Activated T-helper 2 cell treated with anti-CD3 and anti-CD28 coated beads, Interferon-gamma antibody, Interleukin-2, Interleukin-4, amounts not matched to agents 10 μg/mL and 5 μg/mL and 100 μg/mL, durations not matched to agents 14 hours and 24 hours and 36 hours (primary cell): ENCODE data around the gene KMO. TPM values are rescaled to one million over a fixed set of nuclear protein-coding genes. Genes with fewer than 3 reads are reported as not detected.
A peak's percentile ranks its signal among the peaks of the same experiment; 100 is the strongest.

Source experiments
- DNase-seq: peaks from one replicate; pipeline ENCODE4 v3.0.0; 2021; ENCODE audit warnings: low spot score
- H3K27ac Mint-ChIP-seq: one replicate; pipeline ENCODE4 v1.8.0; 2021; ENCODE audit warnings: mixed read lengths
- H3K27me3 Mint-ChIP-seq: one replicate; pipeline ENCODE4 v1.8.0; 2021; ENCODE audit warnings: low read depth, mixed read lengths
- H3K36me3 Mint-ChIP-seq: one replicate; pipeline ENCODE4 v1.8.0; 2021; ENCODE audit warnings: low read depth, mixed read lengths
- H3K4me1 Mint-ChIP-seq: one replicate; pipeline ENCODE4 v1.8.0; 2021; ENCODE audit warnings: low read depth, mixed read lengths
- H3K4me3 Mint-ChIP-seq: one replicate; pipeline ENCODE4 v1.8.0; 2021; ENCODE audit warnings: low read depth, mild to moderate bottlenecking, moderate library complexity, mixed read lengths
- H3K9me3 Mint-ChIP-seq: one replicate; pipeline ENCODE4 v1.8.0; 2021; ENCODE audit warnings: mixed read lengths
- intact Hi-C: fragments of 100-400 bp; cut with micrococcal nuclease; formaldehyde crosslinking; loops from one replicate; pipeline ENCODE4 v1.15.1; 2023
- total RNA-seq: library from RNA; stranded (reverse); gene quantifications from 2 replicates; pipeline ENCODE4 v1.2.3, GENCODE V29; 2022

KMO gene
- total RNA-seq, 1 donor from 2014 or later = 0.05 TPM

- no peak for DNase-seq
- Mint-ChIP-seq H3K4me3 (no peak overlapping the region), H3K9me3 (no peaks in the 10 kb centered on the region), H3K27ac (no peak overlapping the region), H3K4me1 (peaks cover 15% of the 10 kb centered on the region), H3K27me3 (no peaks in the 10 kb centered on the region), H3K36me3 (peaks cover under 1% of the 10 kb centered on the region)
- intact Hi-C loops = loop anchor here (2.0 kb wide), 1 partner anchor 16 kb away; no protein-coding TSS in a partner anchor
Observed at GRCh38 chr1:241608379-241609033, 76.3 kb downstream of the KMO start.

DNA sequence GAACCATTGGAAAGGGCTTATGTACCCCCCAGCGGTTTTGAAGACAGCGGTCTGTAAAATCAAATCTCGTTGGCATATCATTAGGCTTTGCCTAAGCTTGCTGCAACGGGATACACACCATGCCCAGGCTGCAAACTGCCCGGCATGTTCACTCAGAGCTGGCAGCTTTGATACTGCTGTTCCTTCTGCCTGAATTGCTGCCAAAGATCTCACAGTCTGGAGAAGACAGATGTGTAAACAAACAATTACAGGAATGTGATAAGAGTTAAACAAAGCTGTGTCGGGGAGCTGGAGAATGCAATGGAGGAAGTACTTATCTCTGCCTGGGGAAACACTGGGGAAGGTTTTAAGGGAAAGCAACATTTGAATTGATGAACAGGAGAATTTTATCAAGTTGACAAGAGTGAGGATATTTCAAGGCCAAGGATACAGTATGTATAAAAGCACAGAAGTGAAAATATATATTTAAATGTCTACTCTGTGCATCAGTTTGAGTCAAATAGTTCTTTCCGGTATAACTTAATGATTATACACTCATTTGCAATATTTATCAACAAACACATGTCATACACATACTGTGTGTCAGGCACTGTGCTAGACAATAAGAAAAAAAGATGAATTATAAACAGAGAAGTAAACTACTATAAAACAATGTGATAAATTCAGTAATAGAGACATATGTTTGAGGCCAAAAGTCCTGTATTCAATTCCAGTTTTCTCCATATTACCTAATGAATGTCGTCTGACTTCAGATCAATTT lies 78.1 kb downstream of the KMO start:
- intact Hi-C loops = loop anchor here (2.0 to 5.0 kb wide), 3 partner anchors 78 to 407 kb away; partner anchors contain the start of genes KMO and MAP1LC3C
- Mint-ChIP-seq H3K4me3 (no peak overlapping the region), H3K9me3 (no peaks in the 10 kb centered on the region), H3K27me3 (no peaks in the 10 kb centered on the region), H3K36me3 (no peaks in the 10 kb centered on the region), H3K4me1 (peaks cover 22% of the 10 kb centered on the region), H3K27ac (no peak overlapping the region)
- DNase-seq = no peak

GRCh38 chr1:241611063-241611462 lies 78.9 kb downstream of the KMO start:
- no peak overlapping the region for H3K27ac Mint-ChIP-seq
- peaks cover 22% of the 10 kb centered on the region for H3K4me1 Mint-ChIP-seq
- DNase-seq = no peak
- no peaks in the 10 kb centered on the region for H3K27me3 Mint-ChIP-seq
- no peaks in the 10 kb centered on the region for H3K36me3 Mint-ChIP-seq
- H3K9me3 Mint-ChIP-seq = no peaks in the 10 kb centered on the region
- intact Hi-C loops = loop anchor here (1.0 to 5.0 kb wide), 5 partner anchors 16 to 406 kb away; partner anchors contain the start of genes KMO and MAP1LC3C
- H3K4me3 Mint-ChIP-seq = no peak overlapping the region

DNA sequence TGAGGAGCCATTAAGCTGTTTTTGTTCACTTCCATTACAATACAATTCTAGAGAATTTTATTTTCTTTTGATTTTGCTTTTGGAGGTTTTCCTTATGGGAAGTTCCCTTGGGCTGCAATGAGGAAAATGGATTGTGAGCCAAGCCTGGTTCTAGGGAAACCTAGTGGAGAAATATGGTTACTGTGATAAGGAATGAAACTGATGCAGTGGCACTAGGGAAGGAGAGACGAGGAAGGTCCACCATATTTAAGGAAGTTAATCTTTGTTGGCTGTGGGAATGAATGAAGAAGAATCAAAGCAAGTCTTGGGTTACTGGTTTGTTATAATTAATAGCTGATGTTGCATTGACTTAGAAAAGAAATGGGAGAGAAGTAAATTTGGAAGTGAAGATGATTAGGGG lies 79.6 kb downstream of the KMO start:
- intact Hi-C loops = loop anchor here (1.0 to 5.0 kb wide), 7 partner anchors 16 to 406 kb away; partner anchors contain the start of genes KMO and MAP1LC3C
- DNase-seq = no peak
- Mint-ChIP-seq H3K9me3 (no peaks in the 10 kb centered on the region), H3K4me3 (no peak overlapping the region), H3K27ac (no peak overlapping the region), H3K36me3 (no peaks in the 10 kb centered on the region), H3K27me3 (no peaks in the 10 kb centered on the region), H3K4me1 (peaks cover 22% of the 10 kb centered on the region)

GRCh38 chr1:241612533-241613477 lies 80.6 kb downstream of the KMO start:
- Mint-ChIP-seq H3K9me3 (no peaks in the 10 kb centered on the region), H3K4me1 (peaks cover 28% of the 10 kb centered on the region), H3K27ac (peak overlapping the region; percentile 35), H3K36me3 (no peaks in the 10 kb centered on the region), H3K4me3 (no peak overlapping the region), H3K27me3 (no peaks in the 10 kb centered on the region)
- no peak for DNase-seq
- intact Hi-C loops = loop anchor here (2.0 to 5.0 kb wide), 4 partner anchors 64 to 404 kb away; partner anchors contain the start of gene KMO

DNA sequence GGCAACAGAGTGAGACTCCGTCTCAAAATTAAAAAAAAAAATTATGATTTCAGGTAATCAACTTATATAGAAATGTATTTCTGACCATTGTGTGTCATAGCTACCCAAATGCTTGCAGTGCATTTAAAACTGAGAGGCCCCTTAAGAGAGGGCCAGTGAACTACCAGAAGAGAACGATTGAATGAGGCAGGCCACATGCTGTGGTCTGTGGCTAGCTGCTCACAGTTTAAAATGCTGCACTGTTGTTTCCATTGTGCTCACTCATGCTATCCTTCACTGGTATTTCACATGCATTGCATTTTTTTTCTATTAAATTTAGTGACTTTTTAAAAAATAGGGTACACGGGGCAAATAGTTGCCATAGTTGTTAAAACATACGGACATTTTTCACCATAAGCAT lies 82.0 kb downstream of the KMO start:
- intact Hi-C loops = loop anchor here (5.0 kb wide), 2 partner anchors 82 to 403 kb away; partner anchors contain the start of gene KMO
- Mint-ChIP-seq H3K36me3 (no peaks in the 10 kb centered on the region), H3K9me3 (no peaks in the 10 kb centered on the region), H3K4me3 (no peak overlapping the region), H3K27me3 (no peaks in the 10 kb centered on the region), H3K4me1 (peaks cover 25% of the 10 kb centered on the region), H3K27ac (no peak overlapping the region)
- no peak for DNase-seq

GRCh38 chr1:241614572-241614971 lies 82.4 kb downstream of the KMO start:
- no peaks in the 10 kb centered on the region for H3K9me3 Mint-ChIP-seq
- peaks cover 25% of the 10 kb centered on the region for H3K4me1 Mint-ChIP-seq
- no peak overlapping the region for H3K4me3 Mint-ChIP-seq
- DNase-seq = no peak
- no peaks in the 10 kb centered on the region for H3K36me3 Mint-ChIP-seq
- intact Hi-C loops = loop anchor here (5.0 kb wide), 2 partner anchors 82 to 403 kb away; partner anchors contain the start of gene KMO
- H3K27me3 Mint-ChIP-seq = no peaks in the 10 kb centered on the region
- H3K27ac Mint-ChIP-seq = no peak overlapping the region

GRCh38 chr1:241615043-241615974 lies 83.1 kb downstream of the KMO start:
- Mint-ChIP-seq H3K36me3 (no peaks in the 10 kb centered on the region), H3K27me3 (no peaks in the 10 kb centered on the region), H3K4me1 (peaks cover 25% of the 10 kb centered on the region), H3K4me3 (no peak overlapping the region), H3K27ac (no peak overlapping the region), H3K9me3 (no peaks in the 10 kb centered on the region)
- intact Hi-C loops = no loop called here
- no peak for DNase-seq

DNA sequence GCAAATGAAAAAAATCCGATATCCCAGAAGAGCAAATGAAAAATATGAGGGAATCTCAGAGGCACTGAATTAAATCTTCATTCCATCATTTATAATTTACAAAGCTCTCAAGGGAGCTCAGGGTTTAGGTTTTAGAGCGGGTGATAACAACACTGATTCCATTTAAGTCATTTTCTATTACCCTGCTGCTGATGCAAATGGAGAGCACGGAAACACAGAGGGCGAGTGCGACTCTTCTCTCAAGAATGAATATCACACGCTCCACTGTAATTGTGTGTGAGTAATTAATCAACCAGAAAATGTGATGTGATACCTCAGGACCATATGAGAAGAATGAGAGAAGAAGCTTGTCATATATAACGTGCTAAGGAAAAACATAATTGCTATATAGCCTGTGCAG lies 85.2 kb downstream of the KMO start:
- Mint-ChIP-seq H3K27ac (no peak overlapping the region), H3K27me3 (no peaks in the 10 kb centered on the region), H3K4me1 (peaks cover 24% of the 10 kb centered on the region), H3K4me3 (no peak overlapping the region), H3K36me3 (no peaks in the 10 kb centered on the region), H3K9me3 (no peaks in the 10 kb centered on the region)
- DNase-seq = no peak
- intact Hi-C loops = no loop called here

- H3K4me1 Mint-ChIP-seq = peaks cover 4% of the 10 kb centered on the region
- H3K36me3 Mint-ChIP-seq = no peaks in the 10 kb centered on the region
- no peak overlapping the region for H3K27ac Mint-ChIP-seq
- no peak for DNase-seq
- no peaks in the 10 kb centered on the region for H3K9me3 Mint-ChIP-seq
- H3K4me3 Mint-ChIP-seq = no peak overlapping the region
- intact Hi-C loops = no loop called here
- H3K27me3 Mint-ChIP-seq = no peaks in the 10 kb centered on the region
Observed at GRCh38 chr1:241622669-241623068, 90.5 kb downstream of the KMO start.

GRCh38 chr1:241624935-241625334 lies 92.8 kb downstream of the KMO start:
- H3K9me3 Mint-ChIP-seq = no peaks in the 10 kb centered on the region
- DNase-seq = no peak
- H3K4me3 Mint-ChIP-seq = no peak overlapping the region
- H3K36me3 Mint-ChIP-seq = peaks cover 2% of the 10 kb centered on the region
- intact Hi-C loops = no loop called here
- H3K27me3 Mint-ChIP-seq = no peaks in the 10 kb centered on the region
- H3K4me1 Mint-ChIP-seq = peaks cover 10% of the 10 kb centered on the region
- no peak overlapping the region for H3K27ac Mint-ChIP-seq
